HG02588 (cell line): Measurements from ENCODE around the gene CLSTN2.

Experiments used
- ATAC-seq: cut with Tn5 transposase; IDR thresholded peaks from one replicate; pipeline ENCODE4 v1.9.1; 2021; ENCODE audit warnings: mild to moderate bottlenecking, moderate library complexity; ENCODE audit not compliant: unreplicated experiment

CLSTN2 gene

DNA sequence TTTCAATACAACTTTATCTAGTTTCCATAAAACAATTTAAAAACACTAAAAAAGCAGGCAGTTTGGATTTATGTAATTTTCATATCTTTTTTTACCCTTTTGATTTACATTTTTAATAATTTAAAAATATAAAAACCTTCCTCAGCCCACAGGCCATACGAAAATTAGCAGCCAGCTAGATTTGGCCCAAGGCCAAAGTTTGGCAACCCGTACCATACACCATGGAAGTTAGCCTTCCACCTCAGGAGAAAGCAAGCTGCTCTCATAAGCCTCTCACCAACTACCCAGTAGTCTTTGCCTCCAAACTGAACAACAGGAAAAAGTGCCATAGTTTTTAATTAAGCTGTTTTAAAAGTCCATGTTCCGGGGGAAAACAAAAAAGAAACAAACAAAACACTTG, 635.6 kb downstream of the CLSTN2 start:
- no peak for ATAC-seq

DNA sequence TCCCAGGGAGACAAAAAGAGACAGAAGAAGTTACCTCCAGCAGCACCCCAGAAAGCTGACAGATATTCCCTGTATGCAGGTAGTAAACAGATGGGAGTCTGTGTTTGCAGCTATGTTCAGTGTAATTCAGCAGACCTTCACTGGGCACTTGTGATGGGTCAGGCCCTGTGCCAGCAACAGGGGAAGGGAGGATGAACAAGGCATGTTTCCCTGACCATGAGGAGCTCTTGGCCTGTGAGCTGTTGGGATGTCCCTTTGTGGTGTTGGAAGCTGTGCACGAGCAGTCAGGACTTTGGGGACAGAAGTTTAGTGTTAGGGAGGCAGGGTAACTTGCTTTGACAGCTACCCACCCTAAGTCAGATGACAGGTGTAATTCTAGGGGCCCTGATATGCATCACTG, 636.9 kb downstream of the CLSTN2 start:
- no peak for ATAC-seq

DNA sequence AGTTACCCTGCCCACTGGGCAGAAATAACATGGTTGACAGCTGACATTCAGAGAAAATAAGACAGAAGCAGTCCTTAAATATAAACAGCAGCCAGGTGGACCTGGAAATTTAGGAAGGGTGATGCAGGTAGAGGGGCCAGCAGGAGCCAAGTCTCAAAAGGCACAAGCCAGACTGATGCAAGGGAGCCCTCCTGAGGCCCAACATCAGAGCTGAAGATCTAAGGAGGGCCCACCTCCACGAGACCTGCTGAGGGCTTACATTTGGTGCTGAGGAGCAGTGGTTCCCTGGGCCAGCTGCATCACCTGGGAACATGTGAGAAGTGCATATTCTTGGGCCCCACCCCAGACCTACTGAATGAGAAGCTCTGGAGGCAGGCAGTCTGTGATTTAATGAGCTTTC, 637.3 kb downstream of the CLSTN2 start:
- ATAC-seq: no peak

DNA sequence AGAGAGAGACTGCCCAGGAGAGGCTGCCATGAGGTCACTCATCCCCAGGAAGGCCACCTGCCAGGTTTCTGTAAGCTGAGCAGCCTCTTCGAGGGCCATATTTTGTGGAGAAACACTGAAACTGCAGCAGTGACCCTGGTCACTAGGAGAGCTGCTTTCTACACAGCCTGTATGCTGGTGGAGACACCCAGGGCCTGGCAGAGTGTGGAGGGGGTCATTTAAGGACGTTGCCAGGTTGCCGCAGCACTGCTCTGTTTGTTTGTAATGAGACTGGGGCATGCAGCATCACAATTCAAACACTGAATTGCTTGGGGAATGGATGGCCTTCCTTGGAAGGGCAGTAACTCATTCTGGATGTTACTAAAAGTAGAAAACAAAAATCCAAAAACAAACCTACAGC, 638.0 kb downstream of the CLSTN2 start:
- no peak for ATAC-seq

DNA sequence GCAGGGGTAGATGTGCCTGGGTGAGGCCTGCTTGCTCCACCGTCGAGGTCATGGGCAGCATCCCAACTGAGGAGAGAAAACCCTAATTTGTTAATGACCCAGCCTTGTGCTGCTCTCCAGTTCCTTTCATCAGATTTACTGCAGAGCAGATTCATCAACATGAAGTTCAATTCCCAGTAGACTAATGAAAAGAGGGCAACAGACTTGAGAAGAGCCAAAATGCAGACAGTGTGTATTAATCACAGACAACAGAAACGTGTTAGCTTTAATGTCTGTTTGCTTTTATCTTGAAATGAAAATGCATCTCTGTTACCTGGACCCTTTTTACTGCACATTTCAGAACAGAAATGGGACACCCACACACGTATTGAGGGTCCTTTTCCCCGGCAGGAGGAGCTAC, 639.4 kb downstream of the CLSTN2 start:
- ATAC-seq: no peak

DNA sequence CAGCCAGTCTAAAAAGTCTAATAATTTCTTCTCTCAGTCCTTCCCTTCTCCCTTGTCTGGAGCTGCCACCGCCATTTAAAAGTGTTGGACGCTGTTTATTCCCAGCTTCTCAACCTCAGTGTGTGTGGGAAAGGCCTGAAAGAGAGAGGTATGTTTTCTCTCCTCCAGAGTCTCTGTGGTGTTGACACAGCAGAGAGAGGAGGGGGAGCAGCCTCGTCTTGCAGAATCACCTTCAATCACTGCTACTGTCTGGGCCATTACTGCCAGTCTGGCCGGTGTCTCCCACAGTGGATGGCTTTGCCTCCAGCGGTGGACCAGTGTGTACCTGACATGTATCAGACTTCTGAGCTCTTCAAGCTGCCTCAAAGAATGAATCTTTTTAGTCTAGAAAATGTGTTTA, 641.5 kb downstream of the CLSTN2 start:
- no peak for ATAC-seq

GRCh38 chr3:140577911-140578310, 642.9 kb downstream of the CLSTN2 start:
- no peak for ATAC-seq

DNA sequence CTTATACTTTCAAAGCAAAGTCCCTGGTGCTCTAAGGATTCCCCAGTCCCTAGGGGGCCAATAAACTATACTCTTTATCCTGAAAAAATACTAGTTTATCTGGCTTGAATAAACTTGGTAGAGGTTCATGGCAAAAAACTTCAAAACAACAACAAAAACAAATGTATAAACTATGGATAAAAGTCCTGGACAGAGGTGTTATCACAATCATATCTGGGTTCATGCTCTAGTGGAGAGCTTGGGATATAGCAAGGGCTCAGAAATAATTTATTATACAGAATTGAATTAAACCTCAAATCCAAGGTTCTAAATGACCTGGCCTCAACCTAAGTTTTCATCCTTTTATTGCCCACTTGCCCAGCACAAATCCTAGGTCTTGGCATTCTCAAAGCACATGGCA, 644.3 kb downstream of the CLSTN2 start:
- ATAC-seq: no peak

DNA sequence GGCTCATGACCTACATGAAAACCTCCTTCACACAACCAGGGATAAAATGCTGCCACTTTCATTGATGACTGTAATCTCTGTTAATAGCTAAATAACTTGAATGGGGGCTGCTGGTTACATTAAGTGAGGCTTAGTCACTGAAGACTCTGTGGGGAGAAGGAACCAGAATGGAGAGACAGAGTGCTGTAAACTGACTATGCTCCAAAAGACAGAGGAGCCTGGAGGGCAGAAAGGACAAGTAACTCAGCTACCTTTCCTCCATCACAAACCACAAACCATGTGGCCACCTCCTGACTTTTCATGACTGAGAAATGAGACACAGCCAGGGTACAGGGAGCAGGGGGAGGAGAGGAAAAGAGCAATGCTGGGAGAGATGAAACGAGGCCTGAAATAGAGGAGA, 645.8 kb downstream of the CLSTN2 start:
- no peak for ATAC-seq

DNA sequence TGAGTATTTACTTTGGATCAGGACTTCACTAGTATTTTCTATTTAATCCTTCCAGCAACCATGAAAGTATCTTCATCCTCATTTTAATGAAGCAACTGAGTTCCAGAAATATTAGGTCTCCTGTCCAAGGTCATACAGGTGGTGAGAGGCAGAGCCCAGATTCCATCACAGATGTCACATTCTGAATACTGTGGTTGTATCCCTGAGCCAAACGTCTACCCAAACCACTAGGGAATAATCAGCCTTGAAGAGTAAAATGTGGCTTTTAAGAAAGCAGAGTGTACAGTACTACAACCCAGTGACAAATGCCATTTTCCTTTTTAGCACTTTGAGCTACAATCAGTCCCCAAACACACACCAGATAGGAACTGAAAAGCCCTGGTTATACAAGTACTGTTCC, 649.6 kb downstream of the CLSTN2 start:
- ATAC-seq: no peak

- no peak for ATAC-seq
Observed at GRCh38 chr3:140585828-140586227, 650.8 kb downstream of the CLSTN2 start.

GRCh38 chr3:140586311-140586710, 651.3 kb downstream of the CLSTN2 start:
- no peak for ATAC-seq

DNA sequence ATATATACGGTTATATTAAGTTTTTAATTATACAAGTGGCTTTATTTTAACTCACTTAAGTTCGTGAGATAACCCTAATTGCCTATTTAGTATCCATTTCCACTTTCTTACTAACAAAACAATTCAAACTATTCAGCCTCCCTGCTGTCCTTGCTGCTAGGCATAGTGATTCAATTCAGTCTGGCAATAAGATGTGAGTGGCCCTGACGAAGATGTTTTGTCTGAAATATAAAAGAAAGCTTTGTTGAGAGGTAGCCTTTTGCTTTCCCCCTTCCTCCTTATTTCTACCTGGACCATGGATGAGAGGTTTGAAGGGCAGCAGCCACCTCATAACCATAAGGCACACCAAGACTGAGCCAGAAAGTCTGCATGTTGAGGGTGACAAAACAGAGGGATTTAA, 653.6 kb downstream of the CLSTN2 start:
- no peak for ATAC-seq

- ATAC-seq: no peak
Observed at GRCh38 chr3:140593766-140594165, 658.8 kb downstream of the CLSTN2 start.

DNA sequence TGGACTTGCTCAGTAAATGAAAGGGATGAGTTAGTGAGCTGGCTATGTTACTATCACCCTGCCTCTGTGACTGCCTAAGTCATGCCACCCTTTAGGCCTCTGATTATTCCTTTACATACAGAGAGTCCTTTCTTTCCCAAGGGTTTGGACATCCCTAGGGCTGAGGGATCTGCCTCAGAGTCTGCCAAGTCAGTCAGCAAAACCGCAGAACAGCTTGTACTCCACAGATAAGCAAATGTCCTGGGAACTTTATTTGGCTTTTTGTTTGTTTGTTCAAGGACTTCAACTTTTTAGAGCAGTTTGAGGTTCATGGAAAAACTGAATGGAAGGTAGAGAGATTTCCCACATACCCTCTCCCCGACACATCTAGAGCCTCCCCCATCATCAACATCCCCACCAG, 660.3 kb downstream of the CLSTN2 start:
- ATAC-seq: no peak

- ATAC-seq: no peak
Observed at GRCh38 chr3:140597364-140597763, 662.4 kb downstream of the CLSTN2 start.

- ATAC-seq: no peak
Observed at GRCh38 chr3:140597792-140598191, 662.8 kb downstream of the CLSTN2 start.

DNA sequence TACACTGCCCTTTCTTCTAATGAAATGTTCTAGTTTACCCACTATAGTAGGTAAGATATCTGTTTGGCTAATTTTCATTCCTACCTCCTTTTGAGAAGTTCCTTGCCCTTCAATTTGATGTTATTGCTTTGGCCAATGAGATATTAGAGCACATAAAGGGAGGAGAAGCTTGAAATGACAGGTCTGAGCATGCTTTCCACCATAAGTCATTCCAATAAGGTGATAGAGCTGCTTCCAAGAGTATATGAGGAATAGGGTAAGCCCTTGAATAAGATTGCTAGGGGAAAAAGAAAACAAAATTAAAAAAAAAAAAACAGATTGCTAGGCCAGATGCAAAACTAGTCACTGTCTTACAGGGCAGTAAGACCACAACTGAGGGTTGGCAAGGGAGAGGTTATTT, 664.0 kb downstream of the CLSTN2 start:
- no peak for ATAC-seq

GRCh38 chr3:140599496-140599895, 664.5 kb downstream of the CLSTN2 start:
- no peak for ATAC-seq

DNA sequence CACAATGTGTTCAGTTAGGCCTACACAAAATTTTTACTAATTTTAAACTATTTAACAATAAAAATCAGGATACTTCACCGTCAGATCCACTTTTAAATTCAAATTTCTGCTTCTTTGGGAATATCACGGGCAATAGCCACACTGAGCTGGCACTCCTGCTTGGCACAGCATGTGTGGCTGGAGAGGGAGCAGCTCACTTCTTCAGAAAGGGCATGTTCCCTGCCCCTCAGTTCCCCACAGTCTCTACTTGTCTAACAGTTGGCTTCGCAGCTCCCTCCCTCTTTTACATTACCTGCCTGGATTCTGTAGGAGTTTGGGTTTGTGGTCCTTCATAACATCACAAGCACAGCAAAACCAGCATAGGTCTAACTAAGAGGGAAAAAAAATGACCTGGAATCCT, 666.9 kb downstream of the CLSTN2 start:
- no peak for ATAC-seq

DNA sequence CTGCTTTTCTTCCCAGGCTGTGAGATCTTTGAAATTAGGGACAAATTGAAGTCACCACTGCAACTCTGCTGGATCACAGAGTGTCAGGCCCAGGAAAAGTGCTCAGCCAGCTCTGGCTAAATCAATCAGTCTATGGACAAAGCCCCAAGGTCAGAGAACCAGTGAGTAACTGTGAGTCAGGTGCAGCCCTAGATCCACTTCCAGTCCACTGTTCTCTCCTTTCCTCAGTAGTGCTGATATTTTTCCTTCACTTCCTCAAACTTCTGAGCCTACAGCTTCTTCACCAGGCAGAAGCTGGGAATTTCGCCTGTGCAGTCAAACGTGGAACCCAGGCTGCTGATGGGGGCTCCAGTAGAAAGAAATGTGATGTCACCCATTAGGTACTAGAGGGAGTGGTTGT, 667.8 kb downstream of the CLSTN2 start:
- no peak for ATAC-seq

DNA sequence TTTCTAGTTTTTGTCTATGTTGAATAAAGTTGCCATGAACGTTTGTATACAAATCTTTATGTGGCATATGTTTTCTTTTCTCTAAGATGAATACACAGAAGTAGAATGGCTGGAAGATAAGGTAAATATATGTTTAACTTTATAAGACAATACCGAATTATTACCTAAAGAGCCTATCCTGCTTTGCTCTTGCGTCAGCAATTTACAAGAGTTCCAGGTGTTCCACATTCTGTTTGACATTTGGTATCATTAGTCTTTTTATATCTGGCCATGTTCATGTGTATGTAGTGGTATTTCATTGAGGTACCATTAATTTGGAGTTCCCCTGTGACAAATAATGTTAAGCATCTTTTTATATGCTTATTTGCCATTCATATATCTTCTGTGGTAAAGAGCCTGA, 668.8 kb downstream of the CLSTN2 start:
- ATAC-seq: no peak

GRCh38 chr3:140610544-140610943, 675.6 kb downstream of the CLSTN2 start:
- ATAC-seq: no peak

GRCh38 chr3:140614001-140614400, 679.0 kb downstream of the CLSTN2 start:
- ATAC-seq: no peak
